Colon (tissue), 2 donors: Measurements from ENCODE around the gene MARCKS.
A peak's percentile ranks its signal among the peaks of the same experiment; 100 is the strongest.
"Not testable (repeated sequence)": the region's sequence is repeated elsewhere in the genome, so short reads cannot be mapped to it uniquely, and the experiment has no call there.

Source experiments
- FAIRE-seq: peaks from 2 replicates; lab custom pipeline; 2012; peaks lifted over from hg19 to GRCh38; lab: Jason Lieb, UNC
- donor health status: control.
- donor health status: control.

MARCKS gene

DNA sequence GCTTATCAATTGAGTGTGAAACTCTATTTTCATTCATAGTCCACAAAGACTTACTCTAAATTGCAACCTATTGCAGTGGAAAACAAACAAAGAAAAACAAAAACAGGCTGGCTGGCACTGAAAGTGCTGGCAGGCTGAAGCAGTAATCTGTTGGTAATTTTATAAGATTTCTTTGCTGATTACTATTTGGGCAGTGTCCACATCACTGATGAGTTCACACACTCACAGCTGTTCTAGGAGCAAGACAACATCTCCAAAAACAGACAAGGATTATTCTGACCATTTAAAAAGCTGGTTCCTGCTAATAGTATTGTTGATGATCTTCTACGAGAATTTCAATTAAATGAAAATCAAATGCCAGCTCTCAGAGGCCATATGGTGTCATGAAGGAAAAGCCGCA, 26.9 kb downstream of the MARCKS start:
- no peak for FAIRE-seq

DNA sequence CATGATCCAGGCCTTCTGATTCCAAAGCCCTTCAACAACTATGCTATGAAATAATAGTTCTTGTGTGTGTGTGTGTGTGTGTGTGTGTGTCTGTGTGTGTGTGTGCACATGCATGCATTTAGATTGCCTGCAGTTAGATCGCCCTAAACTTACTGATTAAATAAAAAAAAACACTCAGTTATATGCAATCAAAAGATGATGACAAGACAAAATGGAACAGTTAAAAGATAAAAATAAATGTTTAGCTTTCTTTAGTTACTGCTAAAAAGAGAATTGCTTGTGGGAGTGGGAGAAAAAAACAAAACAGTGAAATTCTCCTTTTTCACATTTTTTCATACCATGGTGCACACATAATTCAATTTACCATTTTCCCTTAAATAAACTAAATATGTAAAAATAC, 29.4 kb downstream of the MARCKS start:
- no peak for FAIRE-seq

DNA sequence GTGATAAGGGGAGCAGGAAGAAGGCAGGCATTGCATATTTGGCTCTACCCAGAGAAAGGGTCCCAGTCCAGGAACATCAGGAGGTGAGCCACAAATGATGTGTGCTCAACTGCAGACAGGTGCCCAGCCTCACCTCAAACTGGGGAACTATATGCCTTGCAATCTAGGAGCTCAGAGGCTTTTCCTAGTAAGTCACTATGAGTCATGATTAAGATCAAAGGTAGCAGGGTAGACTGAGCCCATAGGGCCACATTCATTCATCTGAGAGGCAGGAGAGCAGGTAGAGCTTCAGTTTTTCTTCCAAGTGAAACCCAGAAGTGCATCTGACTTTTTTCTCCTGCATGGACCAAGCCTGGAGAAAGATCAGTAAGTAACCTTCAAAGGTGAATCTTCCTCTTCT, 31.3 kb downstream of the MARCKS start:
- FAIRE-seq, result no peak

DNA sequence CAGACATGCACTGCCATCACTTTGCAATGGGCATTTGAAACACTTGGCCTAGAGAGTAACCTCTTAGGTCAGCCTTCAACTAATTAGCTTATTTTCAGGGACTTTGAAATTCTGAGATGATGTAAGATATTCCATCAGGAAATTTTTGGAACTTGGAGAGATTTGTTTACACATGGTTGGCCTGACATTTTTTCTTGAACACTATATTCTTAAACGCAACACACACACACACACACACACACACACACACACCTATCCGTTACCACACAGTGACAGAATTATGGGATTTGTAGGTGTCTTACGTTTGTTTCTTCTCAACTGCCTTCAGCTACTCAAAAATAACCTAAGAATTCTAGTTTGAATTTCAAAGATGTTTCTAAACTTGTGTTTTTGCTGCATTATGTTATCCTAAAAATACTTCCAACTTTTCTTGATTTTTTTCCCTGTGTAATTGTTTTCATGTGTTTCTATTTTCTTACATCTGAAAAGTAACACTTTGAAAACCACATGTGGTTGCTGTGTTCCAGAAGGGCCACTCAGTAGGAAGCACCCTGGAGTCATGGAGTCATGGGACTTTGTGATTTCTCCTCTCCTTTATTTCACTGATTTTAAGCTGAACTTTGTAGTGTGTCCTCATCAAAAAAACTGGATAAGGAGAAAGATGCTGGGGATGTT, 31.9 kb downstream of the MARCKS start:
- no peak for FAIRE-seq

DNA sequence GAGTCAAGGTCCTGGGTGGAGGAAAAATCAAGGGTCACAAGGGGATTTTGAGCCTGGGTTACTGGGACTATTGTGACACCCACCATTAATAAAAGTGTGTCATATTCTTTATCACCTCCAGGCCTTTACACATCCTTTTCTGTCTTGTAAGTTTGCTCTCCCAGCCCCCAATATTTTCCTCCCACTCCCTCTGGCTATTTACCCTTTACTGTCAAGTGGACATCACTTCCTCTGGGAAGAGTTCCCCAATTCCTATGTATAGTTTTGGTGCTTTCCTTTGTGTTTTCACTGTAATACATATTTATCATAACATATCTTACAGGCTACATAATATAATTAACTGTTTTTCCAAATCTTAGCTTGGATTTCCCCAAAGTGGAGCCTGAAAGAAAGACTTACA, 36.3 kb downstream of the MARCKS start:
- FAIRE-seq, result no peak

DNA sequence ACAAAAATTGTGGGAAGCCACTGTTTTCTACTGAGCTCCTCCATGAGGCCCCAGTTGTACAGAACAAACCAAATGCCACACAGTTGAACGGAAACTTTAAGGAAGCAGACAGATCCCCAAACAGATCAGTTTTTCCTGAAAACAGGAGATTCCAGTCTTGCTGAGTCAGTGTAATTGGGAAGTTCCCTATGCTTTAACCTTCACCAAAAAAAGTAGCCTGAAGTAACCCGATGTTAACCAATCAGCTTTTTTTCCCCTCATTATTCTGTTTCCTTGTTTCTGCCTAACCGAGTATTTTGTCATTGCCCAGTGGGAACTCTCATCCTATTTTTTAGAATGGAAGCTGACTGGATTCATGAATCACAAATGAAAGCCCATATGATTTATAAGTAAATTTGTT, 36.7 kb downstream of the MARCKS start:
- no peak for FAIRE-seq

DNA sequence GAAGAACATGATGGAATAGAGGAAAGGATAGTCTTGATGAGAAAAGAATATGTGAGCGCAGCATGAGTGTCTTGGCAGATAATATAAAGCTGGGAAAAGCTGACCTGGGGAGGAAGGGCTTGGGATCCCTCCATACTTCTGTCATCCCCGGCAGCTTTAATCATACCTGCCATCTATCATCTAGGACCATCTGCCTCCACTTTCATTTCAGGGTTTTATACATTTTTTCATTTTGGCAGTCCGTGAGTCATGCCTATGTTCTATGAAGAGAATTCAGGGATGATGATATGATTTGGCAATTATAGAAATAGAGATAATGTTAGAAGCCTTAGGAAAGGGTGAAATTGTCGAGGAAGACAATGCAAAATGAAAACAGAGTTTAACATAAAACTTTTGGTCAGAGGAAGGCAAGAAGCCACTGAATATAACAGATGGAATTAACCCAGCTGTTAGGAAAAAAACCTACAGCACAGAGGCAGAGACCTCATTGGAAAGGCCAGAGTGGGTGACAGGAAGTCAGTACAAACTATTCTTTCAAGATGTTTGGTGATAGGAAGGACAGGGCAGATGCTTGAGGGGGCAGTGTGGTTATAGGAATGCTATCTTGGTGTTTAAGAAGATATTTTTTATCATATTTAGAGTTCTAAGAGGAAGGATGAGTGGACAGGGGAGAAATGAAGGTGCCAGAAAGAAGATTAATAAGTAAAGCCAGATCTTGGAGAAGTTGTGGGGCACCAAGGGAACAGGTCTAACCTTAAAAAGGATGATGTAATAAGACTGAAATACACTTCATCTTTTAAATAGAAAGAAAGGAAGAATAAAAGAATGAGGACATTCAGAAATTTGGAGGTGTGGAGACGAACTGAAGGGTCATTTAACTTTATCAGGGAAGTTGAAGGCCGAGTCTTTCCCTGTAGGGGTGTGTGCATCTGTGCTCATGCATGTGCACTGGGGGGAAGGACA, 37.8 kb downstream of the MARCKS start:
- no peak for FAIRE-seq

DNA sequence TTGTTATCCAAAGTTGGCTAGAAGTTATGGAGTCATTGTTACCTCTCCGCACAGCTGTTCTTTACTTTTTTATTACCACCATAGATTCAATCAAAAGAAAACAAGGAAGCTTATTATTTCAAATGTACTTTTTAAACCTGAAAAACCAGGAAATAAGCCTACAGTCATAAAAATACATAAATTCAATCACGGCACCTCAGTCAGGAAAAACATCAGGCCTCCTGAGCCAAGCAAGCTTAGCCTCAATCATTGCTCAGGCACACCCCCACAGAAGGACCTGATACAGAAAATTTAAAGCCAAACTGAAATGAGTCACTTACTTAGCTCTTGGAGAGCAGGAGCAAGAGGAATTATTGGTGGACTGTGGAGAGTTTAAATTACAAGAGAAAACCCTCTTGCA, 44.3 kb downstream of the MARCKS start:
- no peak for FAIRE-seq

DNA sequence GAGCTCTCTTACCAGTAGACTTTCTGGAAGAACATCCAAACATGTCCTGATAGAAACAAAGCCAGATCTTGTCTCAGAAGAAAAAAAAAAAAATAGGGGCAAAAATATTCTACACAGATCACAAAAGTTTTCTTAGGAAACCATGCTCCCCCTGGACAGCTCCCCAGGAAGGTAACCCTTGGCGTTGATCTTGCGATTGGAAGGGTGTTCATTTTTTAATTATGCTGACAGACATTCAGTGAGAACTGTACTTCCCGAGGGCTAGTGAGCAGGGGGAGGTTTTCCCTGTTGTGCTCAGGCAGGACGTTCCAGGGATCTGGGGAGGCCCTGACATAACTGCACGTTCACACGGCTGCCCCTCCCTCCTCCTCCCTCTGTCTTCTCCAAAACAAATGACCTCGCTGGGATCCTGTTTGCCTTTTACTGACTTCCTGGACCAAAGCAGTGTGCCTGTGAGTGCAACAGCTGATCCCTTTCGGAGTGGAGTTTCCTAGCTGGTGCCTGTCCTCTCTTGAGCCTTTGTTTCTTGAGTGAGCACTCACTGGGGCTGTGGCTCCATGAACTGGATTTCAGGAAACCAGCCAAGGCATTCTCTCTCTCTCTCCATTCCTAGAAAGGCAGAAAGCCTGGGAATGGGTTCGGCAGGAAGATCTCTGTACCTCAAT, 46.7 kb downstream of the MARCKS start:
- no peak for FAIRE-seq

DNA sequence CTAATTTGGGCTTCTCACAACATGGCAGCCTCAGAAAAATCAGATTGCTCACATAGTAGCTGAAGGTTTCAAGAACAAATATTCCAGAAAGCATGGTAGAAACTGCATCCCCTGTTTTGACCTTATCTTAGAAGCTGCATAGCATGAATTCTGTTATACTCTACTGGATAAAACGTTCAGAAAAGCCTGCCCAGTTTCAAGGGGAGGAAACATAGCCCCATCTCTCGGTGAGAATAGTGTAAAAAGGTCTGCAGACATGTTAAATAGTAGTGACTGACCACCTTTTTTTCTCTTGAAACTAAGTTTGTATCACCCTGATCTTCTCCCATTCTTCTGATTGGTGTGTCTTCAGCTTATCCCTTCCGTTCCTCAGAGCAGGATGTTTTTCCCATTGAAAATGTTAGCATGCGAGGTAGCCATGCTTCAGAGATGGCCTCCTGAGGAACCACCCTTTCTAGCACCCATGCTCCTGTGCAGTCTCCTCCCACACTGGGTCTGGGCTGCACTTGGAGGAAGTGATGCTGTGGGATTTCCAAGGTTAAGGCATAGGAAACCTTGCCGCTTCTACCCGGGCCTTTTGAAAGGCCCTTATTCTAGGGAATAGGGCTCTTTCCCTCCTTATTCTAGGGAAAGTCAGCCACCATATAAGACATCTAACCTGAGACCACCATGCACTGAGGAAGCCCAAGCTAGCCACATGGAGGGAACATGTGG, 50.1 kb downstream of the MARCKS start:
- FAIRE-seq, result no peak

DNA sequence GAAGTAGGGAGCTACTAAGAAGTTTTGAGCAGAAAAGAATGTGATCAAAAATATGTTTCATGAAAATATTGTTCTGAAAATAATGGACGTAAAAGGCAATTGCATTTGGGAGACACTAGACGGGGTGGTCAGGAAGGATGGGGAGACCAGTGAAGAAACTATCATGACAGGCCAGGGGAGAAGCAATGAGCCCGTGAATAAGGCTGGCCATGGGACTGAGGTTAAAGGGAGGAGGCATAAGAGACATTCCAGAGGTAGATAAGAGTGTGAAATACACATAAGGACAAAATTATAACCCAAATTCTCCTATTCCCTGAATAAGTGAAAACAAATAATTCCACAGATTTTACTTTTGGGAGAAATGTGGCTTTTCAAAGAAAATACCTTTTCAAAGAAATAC, 51.7 kb downstream of the MARCKS start:
- no peak for FAIRE-seq

DNA sequence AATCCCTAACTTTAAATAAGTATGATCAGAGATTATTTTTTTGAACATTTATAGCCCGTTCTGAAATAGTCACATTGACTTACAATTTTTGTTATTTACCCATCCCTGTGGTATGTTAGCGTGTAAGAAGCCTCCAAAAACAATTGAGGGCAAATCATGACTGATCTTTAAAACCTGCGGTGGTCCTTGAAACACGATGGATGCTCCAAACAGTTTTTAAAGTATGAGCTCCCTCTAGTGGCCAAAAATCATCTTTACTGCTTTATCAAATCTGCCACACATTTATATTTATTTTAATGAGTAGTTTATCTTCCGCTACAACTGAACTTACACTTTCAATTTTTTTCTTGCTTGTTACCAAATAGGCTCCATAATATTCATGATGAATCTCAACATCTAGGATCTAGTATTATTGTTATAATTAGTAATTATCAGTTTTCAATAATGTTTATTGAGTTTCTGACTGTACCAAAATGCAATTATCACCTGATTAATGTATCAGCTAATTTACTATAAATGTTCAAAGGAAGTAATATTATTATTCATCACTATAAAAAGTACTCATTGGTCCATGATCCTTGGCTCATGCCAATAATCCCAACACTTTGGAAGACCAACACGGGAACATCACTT, 52.2 kb downstream of the MARCKS start:
- FAIRE-seq, result peak; percentile 75

DNA sequence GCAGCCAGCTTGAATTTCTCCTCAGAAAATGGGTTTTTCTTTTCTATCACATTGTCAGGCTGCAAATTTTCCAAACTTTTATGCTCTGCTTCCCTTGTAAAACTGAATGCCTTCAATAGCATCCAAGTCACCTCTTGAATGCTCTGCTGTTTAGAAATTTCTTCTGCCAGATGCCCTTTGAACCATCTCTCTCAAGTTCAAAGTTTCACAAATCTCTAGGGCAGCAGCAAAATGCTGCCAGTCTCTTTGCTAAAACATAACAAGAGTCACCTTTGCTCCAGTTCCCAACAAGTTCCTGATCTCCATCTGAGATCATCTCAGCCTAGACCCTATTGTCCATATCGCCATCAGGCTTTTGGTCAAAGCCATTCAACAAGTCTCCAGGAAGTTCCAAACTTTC, 53.1 kb downstream of the MARCKS start:
- not testable (repeated sequence) for FAIRE-seq
